ENCODE results near the gene RERE. TPM values are rescaled to one million over a fixed set of nuclear protein-coding genes. Genes with fewer than 3 reads are reported as not detected.

The RERE gene
- total RNA-seq, 1 donor from 2014 or later: 76.8 TPM

DNA sequence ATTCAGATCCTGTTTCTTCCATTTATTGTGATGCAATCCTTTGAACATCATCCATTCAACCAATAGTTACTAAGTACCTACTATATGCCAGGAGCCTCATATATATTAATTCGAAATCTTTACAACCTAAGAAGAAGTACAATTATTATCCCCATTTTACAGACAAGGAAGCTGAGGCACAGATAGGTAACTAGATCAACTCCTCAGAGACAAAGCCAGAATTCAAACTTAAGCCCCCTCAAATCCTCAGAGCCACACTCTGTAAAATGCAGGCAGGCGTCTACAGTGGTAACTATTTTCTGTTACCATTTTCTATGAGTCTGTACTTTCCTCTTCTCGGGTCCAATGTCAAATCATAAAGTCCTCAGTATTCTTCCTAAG is 391.7 kb downstream of the RERE start:
- H3K36me3 Mint-ChIP-seq (ENCODE audit: unreplicated experiment): no peaks in the 10 kb centered on the region
- no peak for DNase-seq (ENCODE audit: extremely low spot score, unreplicated experiment)
- TF ChIP-seq CTCF (IDR thresholded peaks at IDR 0.05): no peak
- H3K9me3 Mint-ChIP-seq (ENCODE audit: unreplicated experiment): no peaks in the 10 kb centered on the region
- no peak overlapping the region for H3K4me3 Mint-ChIP-seq (ENCODE audit: unreplicated experiment)
- no peaks in the 10 kb centered on the region for H3K27me3 Mint-ChIP-seq (ENCODE audit: unreplicated experiment)
- H3K4me1 Mint-ChIP-seq (ENCODE audit: unreplicated experiment): peaks cover 15% of the 10 kb centered on the region
- H3K27ac Mint-ChIP-seq (ENCODE audit: unreplicated experiment): peak overlapping the region; percentile 39

GRCh38 chr1:8425150-8425780 is 392.2 kb downstream of the RERE start:
- no peak for TF ChIP-seq CTCF (IDR thresholded peaks at IDR 0.05)
- H3K36me3 Mint-ChIP-seq (ENCODE audit: unreplicated experiment): no peaks in the 10 kb centered on the region
- H3K4me1 Mint-ChIP-seq (ENCODE audit: unreplicated experiment): peaks cover 15% of the 10 kb centered on the region
- peak overlapping the region; percentile 96 for H3K27ac Mint-ChIP-seq (ENCODE audit: unreplicated experiment)
- H3K9me3 Mint-ChIP-seq (ENCODE audit: unreplicated experiment): no peaks in the 10 kb centered on the region
- no peaks in the 10 kb centered on the region for H3K27me3 Mint-ChIP-seq (ENCODE audit: unreplicated experiment)
- no peak for DNase-seq (ENCODE audit: extremely low spot score, unreplicated experiment)
- no peak overlapping the region for H3K4me3 Mint-ChIP-seq (ENCODE audit: unreplicated experiment)

- Mint-ChIP-seq H3K4me1 (ENCODE audit: unreplicated experiment) (peaks cover 15% of the 10 kb centered on the region), H3K4me3 (ENCODE audit: unreplicated experiment) (peak overlapping the region; percentile 84), H3K27ac (ENCODE audit: unreplicated experiment) (peak overlapping the region; percentile 96), H3K36me3 (ENCODE audit: unreplicated experiment) (no peaks in the 10 kb centered on the region), H3K27me3 (ENCODE audit: unreplicated experiment) (no peaks in the 10 kb centered on the region), H3K9me3 (ENCODE audit: unreplicated experiment) (no peaks in the 10 kb centered on the region)
- DNase-seq (ENCODE audit: extremely low spot score, unreplicated experiment): no peak
- no peak for TF ChIP-seq CTCF (IDR thresholded peaks at IDR 0.05)
Observed at GRCh38 chr1:8424539-8425116, 392.8 kb downstream of the RERE start.

DNA sequence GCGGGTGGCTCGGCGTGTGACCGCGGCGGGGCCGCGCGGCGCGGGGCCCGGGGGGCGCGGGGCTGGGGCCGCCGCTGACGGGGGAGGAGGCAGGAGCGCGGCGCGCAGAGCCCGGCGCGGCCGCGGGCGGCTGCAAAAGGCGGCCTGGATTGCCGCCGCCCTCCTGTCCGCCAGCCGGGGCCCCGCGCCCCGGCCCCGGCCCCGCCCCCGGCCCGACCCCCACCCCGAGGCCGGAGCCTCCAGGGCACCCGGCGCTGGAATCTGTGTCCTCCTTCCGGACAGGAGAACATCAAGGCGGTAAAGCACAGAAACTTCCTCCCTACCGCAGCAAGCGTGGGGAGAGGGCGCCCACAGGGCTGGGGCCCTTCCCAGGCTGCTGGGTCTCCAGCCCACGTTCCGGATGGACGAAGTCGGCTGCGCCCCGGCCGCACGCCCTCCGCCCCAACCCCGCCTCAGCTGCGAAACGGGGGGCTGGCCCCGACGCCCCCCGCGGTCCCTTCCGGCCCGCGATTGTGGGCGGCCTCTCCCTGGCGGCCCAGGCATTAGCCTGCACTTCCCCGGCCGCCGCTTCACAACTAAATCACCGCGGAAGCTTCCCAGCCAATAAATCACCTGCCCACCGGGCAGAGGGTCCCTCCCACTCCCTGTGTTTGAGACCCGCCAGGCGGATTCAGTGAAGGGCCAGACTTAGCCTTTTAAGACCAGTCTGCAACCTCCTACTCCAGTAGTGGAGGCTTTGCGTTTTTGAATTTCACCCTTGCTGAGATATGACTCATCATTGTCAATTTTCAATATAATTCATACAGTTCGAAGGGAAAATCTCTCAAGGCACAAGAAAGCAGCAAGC is 393.5 kb downstream of the RERE start:
- DNase-seq (ENCODE audit: extremely low spot score, unreplicated experiment): no peak
- Mint-ChIP-seq H3K36me3 (ENCODE audit: unreplicated experiment) (no peaks in the 10 kb centered on the region), H3K27ac (ENCODE audit: unreplicated experiment) (peak overlapping the region; percentile 96), H3K9me3 (ENCODE audit: unreplicated experiment) (no peaks in the 10 kb centered on the region), H3K4me1 (ENCODE audit: unreplicated experiment) (peaks cover 15% of the 10 kb centered on the region), H3K4me3 (ENCODE audit: unreplicated experiment) (peak overlapping the region; percentile 84), H3K27me3 (ENCODE audit: unreplicated experiment) (no peaks in the 10 kb centered on the region)
- TF ChIP-seq CTCF (IDR thresholded peaks at IDR 0.05): no peak

GRCh38 chr1:8423269-8423691 is 394.2 kb downstream of the RERE start:
- H3K9me3 Mint-ChIP-seq (ENCODE audit: unreplicated experiment): no peaks in the 10 kb centered on the region
- peaks cover under 1% of the 10 kb centered on the region for H3K36me3 Mint-ChIP-seq (ENCODE audit: unreplicated experiment)
- H3K27me3 Mint-ChIP-seq (ENCODE audit: unreplicated experiment): no peaks in the 10 kb centered on the region
- no peak overlapping the region for H3K27ac Mint-ChIP-seq (ENCODE audit: unreplicated experiment)
- peaks cover 15% of the 10 kb centered on the region for H3K4me1 Mint-ChIP-seq (ENCODE audit: unreplicated experiment)
- DNase-seq (ENCODE audit: extremely low spot score, unreplicated experiment): peak; percentile 84
- no peak overlapping the region for H3K4me3 Mint-ChIP-seq (ENCODE audit: unreplicated experiment)
- TF ChIP-seq CTCF (IDR thresholded peaks at IDR 0.05): no peak
